ENCODE measurements around the gene TTC31.

- TF ChIP-seq CTCF (IDR thresholded peaks at IDR 0.05) (no peak), POLR2A (IDR thresholded peaks at IDR 0.05) (no peak)
These were observed 20.9 kb downstream of the TTC31 start for GRCh38 chr2:74503506-74504475.
